Measurements from ENCODE around the gene UNC93B1.

UNC93B1 gene

DNA sequence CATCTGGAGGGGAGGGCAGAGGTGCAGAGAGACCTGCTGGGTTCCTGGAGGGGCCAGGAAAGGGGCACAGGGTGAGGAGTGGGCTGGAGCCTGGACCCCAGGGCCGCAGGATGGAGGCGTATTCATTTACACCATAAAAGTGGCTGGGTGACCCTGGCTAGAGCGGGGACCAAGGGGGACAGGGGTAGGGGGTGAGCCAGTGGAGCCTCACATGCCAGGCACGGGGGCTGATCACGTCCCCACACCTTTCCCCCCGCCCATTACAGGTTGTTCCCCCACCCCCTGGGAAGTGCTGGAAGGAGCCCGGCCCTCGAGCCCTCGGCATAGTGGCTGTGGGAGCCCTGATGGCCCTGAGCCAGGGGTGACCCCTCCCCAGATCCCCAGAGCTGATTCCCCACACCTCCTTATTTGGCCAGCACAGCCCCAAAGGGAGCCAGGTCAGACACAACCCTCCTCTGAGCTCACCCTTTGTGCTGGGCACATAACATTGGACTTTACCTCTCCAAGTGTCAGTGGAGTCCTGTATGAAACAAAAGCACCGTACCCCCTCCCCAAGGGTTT, 35.7 kb upstream of the UNC93B1 start:
- no peak for DNase-seq (ENCODE audit: low read depth)
- no peak for TF ChIP-seq CTCF (IDR thresholded peaks at IDR 0.05; ENCODE audit: insufficient read depth, low read depth, low read length, missing control alignments)
- peak overlapping the region; percentile 93 for H3K4me3 ChIP-seq (ENCODE audit: low read depth, low read length)

GRCh38 chr11:68038718-68039525, 35.0 kb upstream of the UNC93B1 start, which contains the start of gene TCIRG1:
Gene TCIRG1 (plus strand): TSS chr11:68039025. CDS start chr11:68041272, 2,247 bp downstream.
- H3K4me3 ChIP-seq (ENCODE audit: low read depth, low read length): peak within 1 kb of the TSS; percentile 93
- peak; percentile 84 for DNase-seq (ENCODE audit: low read depth)
- TF ChIP-seq CTCF (IDR thresholded peaks at IDR 0.05; ENCODE audit: insufficient read depth, low read depth, low read length, missing control alignments): no peak

GRCh38 chr11:68038226-68038717, 34.4 kb upstream of the UNC93B1 start:
- peak overlapping the region; percentile 93 for H3K4me3 ChIP-seq (ENCODE audit: low read depth, low read length)
- TF ChIP-seq CTCF (IDR thresholded peaks at IDR 0.05; ENCODE audit: insufficient read depth, low read depth, low read length, missing control alignments): no peak
- DNase-seq (ENCODE audit: low read depth): no peak

GRCh38 chr11:68037411-68038225, 33.7 kb upstream of the UNC93B1 start:
- DNase-seq (ENCODE audit: low read depth): no peak
- H3K4me3 ChIP-seq (ENCODE audit: low read depth, low read length): no peak overlapping the region

DNA sequence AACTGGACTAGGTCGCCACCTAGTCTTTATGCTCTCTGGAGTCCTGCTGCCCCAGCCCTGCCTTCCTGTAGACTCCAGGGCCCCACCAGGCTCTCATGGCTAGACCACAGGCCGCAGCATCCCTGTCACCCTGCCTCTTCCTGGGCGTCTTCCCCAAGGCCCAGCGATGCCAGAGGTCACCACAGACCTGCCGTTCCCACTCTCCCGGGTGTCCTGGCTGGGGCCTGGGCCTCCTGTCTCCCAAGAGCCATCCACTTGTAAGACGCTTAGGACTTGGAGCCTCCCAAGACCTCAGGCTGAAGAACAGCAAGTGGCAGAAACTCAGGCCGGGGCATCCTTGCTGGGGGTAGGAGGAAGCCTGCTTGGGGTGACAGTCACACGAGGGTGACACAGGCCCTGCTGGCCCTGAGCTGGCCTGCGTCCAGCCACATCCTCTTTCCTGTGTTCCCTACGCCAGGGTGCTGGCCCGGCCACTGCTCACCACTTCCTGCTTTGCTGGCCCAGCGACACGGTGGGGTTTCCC, 32.9 kb upstream of the UNC93B1 start:
- no peak overlapping the region for H3K4me3 ChIP-seq (ENCODE audit: low read depth, low read length)
- TF ChIP-seq CTCF (IDR thresholded peaks at IDR 0.05; ENCODE audit: insufficient read depth, low read depth, low read length, missing control alignments): no peak
- DNase-seq (ENCODE audit: low read depth): no peak

More at GRCh38 chr11:68037411-68038225, 33.7 kb upstream of the UNC93B1 start:
- no peak for TF ChIP-seq CTCF (IDR thresholded peaks at IDR 0.05; ENCODE audit: insufficient read depth, low read depth, low read length, missing control alignments)

DNA sequence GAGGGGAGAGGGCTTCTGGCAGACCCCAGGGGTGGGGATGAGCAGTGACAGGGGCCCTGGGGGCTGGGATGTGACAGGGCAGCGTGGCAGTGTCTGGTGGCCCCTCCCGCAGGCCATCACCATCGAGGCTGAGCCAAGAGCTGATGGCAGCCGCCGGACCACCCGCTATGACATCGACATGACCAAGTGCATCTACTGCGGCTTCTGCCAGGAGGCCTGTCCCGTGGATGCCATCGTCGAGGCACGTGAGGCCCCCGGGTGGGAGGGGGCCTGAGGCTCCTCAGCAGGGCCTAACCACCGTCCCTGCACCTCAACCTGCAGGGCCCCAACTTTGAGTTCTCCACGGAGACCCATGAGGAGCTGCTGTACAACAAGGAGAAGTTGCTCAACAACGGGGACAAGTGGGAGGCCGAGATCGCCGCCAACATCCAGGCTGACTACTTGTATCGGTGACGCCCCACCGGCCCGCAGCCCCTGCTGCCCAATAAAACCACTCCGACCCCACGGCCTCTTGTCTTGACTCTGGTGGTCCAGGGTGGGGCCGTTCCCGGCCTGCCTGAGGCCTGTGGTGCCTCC, 32.3 kb upstream of the UNC93B1 start:
- DNase-seq (ENCODE audit: low read depth): no peak
- TF ChIP-seq CTCF (IDR thresholded peaks at IDR 0.05; ENCODE audit: insufficient read depth, low read depth, low read length, missing control alignments): no peak
- no peak overlapping the region for H3K4me3 ChIP-seq (ENCODE audit: low read depth, low read length)

All from GM12865 (cell line).